CD4-positive, alpha-beta T cell treated with Interleukin-21 for 1 hour (primary cell): ENCODE measurements around the gene NOTCH1.
"Not testable (repeated sequence)": the region's sequence is repeated elsewhere in the genome, so short reads cannot be mapped to it uniquely, and the experiment has no call there.

Source experiments
- DNase-seq: peaks from one replicate; pipeline ENCODE4 v3.0.0-alpha.2; 2020

The NOTCH1 gene

GRCh38 chr9:136545965-136546696 is at the start of gene NOTCH1:
TSS of gene NOTCH1 (minus strand) at chr9:136546048. CDS start at chr9:136545786, 262 bp downstream.
- peak; percentile 91 for DNase-seq

- DNase-seq = no peak
Observed at GRCh38 chr9:136594492-136594891, 48.6 kb upstream of the NOTCH1 start.

- no peak for DNase-seq
Observed at GRCh38 chr9:136593581-136593980, 47.7 kb upstream of the NOTCH1 start.

GRCh38 chr9:136592666-136593065 is 46.8 kb upstream of the NOTCH1 start:
- no peak for DNase-seq

- no peak for DNase-seq
Observed at GRCh38 chr9:136590821-136591752, 45.2 kb upstream of the NOTCH1 start.

- no peak for DNase-seq
Observed at GRCh38 chr9:136589766-136590763, 44.2 kb upstream of the NOTCH1 start.

- no peak for DNase-seq
Observed at GRCh38 chr9:136588663-136589464, 43.0 kb upstream of the NOTCH1 start.

- no peak for DNase-seq
Observed at GRCh38 chr9:136587944-136588662, 42.3 kb upstream of the NOTCH1 start.

- no peak for DNase-seq
Observed at GRCh38 chr9:136587145-136587943, 41.5 kb upstream of the NOTCH1 start.

- DNase-seq = no peak
Observed at GRCh38 chr9:136586391-136586953, 40.6 kb upstream of the NOTCH1 start.

GRCh38 chr9:136585531-136586120 is 39.8 kb upstream of the NOTCH1 start:
- no peak for DNase-seq

- DNase-seq = no peak
Observed at GRCh38 chr9:136584934-136585333, 39.1 kb upstream of the NOTCH1 start.

GRCh38 chr9:136584401-136584932 is 38.6 kb upstream of the NOTCH1 start:
- no peak for DNase-seq

- no peak for DNase-seq
Observed at GRCh38 chr9:136582977-136583735, 37.3 kb upstream of the NOTCH1 start.

GRCh38 chr9:136581614-136582447 is 36.0 kb upstream of the NOTCH1 start:
- DNase-seq = no peak

- DNase-seq = not testable (repeated sequence)
Observed at GRCh38 chr9:136579650-136580219, 33.9 kb upstream of the NOTCH1 start.
